HG03135 (cell line): ENCODE results near the gene SCO2.
"Not testable (repeated sequence)": the region's sequence is repeated elsewhere in the genome, so short reads cannot be mapped to it uniquely, and the experiment has no call there.

Experiments used
- ATAC-seq: cut with Tn5 transposase; IDR thresholded peaks from one replicate; pipeline ENCODE4 v1.9.1; 2021; ENCODE audit warnings: mild to moderate bottlenecking, moderate library complexity; ENCODE audit not compliant: unreplicated experiment

Gene SCO2

DNA sequence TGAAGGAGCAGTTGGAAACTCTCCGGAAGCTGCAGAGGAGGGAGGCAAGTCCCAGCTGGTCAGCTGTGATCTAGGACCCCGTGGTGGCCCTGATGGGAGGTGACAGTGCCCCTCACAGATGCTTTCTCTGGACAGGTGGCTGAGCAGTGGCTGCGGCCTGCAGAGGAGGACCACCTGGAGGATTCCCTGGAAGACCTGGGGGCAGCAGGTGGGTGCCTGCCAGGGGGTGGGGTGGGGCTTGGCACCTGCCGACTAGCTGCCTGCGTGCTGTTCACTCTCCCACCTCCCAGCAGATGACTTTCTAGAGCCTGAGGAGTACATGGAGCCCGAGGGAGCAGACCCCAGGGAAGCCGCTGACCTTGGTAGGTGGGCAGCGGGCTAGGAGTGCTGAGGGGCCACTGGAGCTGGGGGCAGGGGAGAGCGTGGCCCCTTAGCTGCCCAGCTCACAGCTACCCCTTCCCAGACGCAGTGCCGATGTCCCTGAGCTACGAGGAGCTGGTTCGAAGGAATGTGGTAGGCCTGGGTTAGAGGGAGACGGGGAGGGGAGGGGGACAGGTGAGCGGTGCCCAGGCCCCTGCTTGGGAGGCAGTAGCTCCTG lies 3.1 kb downstream of the SCO2 start:
- no peak for ATAC-seq

DNA sequence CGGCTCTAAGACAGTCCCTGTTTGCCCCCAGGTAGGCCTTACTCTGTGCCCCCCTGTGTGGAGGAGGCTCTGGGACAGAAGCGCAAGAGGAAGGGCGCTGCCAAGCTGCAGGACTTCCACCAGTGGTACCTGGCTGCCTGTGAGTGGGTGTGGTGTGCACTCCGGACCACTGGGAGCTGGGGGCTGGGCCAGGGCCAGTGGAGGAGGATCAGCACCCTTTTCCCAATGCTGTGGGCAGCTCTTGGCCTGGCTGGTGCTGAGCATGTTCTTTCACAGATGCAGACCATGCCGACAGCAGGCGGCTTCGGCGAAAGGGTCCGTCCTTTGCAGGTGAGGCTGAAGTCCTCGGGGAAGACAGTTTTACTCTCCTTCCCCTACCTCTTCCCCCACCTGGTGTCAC lies 3.7 kb downstream of the SCO2 start:
- ATAC-seq = no peak

DNA sequence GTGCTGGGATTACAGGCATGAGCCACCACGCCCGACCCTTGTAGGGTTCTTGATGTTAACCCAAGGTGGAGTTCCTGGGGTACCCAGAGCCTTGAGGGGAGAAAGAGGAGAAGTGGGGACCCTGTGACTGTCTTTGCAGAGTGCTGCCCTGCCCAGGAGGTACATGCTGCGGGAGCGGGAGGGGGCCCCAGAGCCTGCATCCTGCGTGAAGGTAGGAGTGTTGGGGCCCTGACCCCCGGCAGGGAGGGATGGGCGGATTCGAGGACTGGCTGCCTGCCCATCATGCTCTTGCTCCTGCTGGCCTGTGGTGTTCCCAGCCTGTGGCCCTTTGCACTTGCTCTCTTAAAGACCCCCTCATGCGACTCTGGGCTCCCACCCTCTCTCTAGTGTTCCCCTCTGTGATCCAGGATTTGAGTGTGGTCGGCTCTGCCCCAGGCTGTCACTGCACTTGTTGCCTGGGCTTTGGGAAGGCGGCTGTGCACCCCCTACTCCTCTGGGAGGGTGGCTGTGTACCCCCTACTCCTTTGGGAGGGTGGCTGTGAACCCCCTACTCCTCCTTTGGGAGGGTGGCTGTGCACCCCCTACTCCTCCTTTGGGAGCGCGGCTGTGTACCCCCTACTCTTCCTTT lies 4.5 kb downstream of the SCO2 start:
- ATAC-seq = no peak

DNA sequence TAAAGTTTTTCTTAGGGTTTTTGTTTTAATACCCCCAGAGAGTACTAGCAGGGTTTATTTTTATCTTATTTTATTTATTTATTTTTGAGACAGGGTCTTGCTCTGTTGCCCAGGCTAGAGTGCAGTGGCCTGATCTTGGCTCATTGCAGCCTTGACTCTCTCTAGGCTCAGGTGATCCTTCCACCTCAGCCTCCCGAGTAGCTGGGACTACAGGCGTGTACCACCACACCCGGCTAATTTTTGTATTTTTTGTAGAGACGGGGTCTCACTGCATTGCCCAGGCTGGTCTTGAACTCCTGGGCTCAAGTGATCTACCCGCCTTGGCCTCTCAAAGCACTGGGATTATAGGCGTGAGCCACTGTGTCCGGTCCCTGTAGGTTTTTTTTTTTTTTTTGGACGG lies 5.2 kb downstream of the SCO2 start:
- not testable (repeated sequence) for ATAC-seq

DNA sequence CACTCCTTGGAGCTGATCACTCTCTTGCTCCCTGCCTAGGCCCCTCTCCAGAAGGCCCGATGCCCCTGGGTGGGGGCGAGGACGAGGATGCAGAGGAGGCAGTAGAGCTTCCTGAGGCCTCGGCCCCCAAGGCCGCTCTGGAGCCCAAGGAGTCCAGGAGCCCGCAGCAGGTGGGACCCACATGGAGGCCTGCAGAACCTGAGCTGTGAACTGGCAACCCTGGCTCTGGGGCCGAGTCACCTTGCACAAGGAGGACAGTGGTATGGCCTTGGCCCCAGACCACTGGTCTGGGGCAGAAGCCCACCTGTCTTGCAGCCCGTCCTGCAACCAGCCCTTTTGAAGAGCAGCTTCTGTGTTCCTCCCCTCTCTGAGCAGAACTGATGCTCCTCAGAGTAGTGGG lies 6.2 kb downstream of the SCO2 start:
- ATAC-seq = no peak

DNA sequence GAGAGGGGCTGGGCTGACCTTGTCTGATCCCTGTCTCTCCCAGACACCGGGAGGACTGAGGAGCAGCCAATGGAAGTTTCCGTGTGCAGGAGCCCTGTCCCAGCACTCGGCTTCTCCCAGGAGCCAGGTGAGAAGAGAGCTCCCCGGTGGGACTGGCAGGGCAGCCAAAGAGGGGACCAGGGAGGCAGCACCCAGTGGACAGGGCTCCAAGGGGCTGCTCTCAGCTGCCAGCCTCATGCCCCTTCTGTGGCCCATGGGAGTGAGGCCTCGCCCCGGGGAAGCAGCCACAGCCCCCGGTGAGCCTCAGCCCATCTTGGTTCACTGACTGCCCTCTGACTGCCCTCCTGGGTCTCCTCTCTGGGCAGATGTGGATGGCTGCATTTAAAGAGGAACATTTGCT lies 6.8 kb downstream of the SCO2 start:
- ATAC-seq = no peak

DNA sequence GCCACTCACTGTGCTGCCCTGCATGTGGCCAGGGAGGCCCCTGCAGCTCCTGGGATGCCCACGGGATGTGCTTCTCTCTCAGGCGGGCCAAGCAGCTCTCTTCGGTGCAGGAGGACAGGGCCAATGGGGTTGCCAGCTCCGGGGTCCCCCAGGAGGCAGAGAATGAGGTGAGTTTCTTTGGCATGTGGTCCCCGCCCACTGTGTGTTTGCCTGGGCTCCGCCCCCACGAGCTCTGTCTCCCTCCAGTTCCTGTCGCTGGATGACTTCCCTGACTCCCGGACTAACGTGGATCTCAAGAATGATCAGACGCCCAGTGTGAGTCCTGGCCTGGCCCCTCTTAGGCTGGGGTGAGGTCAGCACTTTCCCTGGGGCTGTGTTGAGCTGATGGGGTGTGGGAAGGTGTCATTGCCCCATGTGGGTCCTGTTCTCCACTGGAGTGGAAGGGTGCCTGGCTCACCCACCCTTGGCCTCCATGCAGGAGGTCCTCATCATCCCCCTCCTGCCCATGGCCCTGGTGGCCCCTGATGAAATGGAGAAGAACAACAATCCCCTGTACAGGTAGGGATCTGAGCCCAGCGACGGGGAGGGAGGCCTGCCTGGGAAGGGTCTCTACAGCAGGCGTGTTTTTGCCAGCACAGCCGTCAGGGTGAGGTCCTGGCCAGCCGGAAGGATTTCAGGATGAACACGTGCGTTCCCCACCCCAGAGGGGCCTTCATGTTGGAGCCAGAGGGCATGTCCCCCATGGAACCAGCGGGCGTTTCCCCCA lies 7.7 kb downstream of the SCO2 start:
- no peak for ATAC-seq

DNA sequence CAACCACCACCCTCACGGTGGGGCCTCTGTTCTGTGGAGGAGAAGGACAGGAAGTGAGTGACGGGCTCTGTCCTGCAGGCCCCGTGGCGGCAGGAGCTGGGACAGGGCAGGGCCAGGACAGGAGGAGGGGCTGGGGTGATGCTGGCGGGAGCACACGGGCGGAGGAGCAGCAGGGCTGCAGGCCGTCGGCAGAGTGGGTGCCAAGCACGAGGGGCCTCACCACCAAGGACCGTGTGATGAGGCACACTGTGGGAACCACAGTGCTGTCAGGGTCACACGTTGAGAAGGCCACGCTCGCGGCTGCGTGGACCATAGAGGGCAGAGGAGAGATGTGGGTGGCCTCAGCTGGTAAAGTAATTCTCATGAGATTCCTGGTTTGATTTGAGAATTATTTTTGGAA lies 8.5 kb downstream of the SCO2 start:
- ATAC-seq = no peak

DNA sequence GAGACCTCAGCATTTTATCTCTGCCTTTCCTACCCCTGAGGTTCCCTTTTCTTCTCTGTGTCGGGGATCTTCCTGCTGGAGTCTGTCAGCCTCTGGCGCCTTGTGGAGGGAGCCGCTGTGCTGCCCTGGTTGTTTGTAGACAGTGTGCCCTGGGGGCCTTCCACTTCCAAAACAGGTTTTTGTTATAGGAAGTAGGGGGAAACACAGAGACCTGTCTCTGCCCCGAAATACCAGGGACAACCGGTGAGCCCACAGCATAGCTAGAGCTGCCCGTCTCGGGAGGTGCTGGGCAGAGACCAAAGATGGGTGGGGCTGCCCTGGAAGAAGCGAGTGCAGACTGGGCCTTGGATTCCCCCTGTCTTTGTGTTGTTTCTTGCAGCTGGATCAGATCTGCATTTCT lies 9.3 kb downstream of the SCO2 start:
- ATAC-seq = no peak

DNA sequence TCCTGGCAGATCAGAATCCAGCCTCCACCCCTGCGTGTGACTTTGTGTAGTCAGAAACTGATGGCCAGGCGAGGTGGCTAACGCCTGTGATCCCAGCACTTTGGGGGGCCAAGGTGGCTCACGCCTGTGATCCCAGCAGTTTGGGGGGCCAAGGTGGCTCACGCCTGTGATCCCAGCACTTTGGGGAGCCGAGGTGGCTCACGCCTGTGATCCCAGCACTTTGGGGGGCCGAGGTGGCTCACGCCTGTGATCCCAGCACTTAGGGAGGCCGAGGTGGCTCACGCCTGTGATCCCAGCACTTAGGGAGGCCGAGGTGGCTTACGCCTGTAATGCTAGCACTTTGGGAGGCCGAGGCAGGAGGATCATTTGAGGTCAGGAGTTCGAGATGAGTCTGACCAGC lies 12.2 kb downstream of the SCO2 start:
- no peak for ATAC-seq

DNA sequence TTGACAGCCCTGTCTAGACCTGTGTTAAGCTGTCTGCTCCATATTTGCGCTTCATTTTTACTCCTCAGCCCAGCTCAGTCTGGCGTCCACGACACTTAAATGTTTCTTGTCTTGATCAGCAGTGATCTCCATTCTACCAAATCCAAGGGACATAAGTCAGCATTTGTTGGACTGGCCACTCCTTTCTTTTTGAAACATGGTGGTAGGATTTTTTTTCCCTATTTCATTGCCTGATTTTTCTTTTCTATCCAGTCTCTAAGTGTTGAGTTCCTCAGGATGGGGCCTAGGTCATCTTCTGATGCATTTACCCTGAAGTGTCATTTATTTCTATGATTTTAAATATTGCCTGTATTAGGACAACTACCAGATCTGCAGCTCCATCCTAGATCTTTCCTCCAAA lies 16.5 kb downstream of the SCO2 start:
- no peak for ATAC-seq

DNA sequence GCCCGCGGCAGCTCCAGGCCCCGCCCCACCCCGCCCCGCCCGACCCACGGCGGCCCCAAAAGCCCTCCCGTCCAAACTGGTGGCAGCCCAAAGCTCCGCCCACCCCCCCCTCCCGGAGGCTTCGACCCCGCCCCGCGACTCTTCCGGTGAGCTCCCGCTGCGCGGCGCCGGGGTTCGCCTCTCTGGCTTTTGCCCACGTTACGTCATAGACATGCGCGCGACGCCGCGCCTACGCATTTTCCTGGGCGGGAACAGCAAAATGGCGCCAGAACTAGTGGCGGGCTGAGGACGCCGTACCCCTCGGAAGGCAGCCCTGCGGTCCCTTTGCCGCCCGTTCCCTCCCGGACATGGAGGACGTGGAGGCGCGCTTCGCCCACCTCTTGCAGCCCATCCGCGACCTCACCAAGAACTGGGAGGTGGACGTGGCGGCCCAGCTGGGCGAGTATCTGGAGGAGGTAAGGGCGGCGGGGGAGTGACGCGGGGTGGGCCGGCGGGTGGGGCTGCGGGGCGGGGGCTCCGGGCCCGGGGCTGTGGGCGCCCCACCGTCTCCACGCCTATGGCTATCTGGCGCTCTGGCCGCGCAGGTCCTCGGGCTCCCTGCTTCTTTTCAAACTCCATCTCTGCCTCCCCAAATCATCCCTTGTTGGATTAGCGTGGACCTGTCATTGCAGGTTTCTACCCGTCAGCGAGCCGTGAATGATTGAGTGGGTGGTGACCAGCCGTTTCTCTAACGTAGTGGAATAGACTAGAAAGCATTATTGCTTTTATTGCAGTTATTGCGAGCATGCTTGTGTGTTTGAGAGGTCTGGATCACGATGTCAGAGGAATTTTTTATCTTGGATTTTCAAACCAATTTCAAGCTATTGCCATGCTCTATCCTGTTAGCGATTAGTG lies 17.2 kb downstream of the SCO2 start, which contains the start of gene NCAPH2:
TSS of gene NCAPH2 (plus strand) at position 234 of the 894 bp plus-strand sequence. CDS start at position 348, 114 bp downstream.
- ATAC-seq = peak; percentile 63

DNA sequence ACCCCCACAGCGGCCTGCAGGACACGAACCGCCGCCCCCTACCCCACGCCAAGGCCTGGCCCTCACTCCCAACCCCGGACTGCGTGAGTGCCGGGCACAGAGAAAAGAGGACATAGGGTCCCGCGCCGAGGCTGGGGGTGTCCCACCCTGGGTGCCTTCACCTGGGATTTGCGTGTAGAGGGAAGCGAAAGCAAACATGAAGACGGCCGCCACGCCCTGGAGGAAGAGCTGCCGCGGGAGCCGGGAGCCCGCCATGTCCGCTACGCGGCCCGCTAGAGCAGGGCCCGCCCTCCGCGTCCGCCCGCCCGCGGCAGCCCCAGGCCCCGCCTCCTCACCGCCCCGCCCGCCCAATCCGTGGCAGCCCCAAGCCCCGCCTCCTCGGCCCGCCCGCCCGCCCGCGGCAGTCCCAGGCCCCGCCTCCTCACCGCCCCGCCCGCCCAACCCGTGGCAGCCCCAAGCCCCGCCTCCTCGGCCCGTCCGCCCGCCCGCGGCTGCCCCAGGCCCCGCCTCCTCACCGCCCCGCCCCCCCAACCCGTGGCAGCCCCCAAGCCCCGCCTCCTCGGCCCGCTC lies 17.9 kb downstream of the SCO2 start, which contains the start of gene LMF2:
TSS of gene LMF2 (minus strand) at position 282 of the 570 bp plus-strand sequence. CDS start at position 255, 27 bp downstream.
- ATAC-seq = peak; percentile 50

DNA sequence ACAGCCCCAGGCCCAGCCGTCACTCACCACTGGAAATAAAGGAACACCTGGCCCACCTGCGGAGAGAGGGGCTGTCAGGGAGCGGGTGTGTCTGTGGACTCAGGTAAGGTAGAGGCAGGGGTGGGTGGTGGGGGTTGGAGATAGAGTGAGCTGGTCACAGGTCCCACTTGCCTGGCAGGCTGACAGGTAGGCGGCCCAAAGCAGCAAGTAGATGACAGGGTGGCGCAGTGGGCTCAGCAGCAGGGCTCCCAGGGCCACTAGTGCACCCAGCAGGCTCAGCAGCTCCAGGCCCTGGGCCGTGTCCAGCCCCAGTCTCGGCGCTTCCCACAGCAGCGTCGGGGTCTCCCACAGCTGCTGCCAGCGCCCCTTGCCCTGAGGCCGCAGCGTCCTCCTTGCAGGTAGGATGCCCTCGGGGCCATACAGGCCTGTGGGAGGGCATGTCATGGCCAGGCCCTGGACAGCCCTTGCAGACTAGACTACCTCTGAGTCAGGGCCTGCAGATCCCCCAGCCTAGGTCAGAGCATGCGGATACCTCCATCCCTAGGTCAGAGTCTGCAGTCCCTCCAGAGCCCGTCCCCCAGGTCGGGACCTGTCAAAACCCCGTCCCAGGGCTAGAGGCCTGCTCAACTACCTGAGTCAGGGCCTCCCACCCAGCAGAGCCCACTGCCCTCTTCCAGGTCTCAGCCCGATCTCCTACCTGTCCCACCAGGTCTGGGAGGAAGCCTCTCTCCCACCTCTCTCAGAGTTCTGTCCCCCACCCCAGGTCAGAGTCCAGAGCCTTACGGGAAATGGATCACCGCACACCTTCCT lies 18.6 kb downstream of the SCO2 start:
- no peak for ATAC-seq

DNA sequence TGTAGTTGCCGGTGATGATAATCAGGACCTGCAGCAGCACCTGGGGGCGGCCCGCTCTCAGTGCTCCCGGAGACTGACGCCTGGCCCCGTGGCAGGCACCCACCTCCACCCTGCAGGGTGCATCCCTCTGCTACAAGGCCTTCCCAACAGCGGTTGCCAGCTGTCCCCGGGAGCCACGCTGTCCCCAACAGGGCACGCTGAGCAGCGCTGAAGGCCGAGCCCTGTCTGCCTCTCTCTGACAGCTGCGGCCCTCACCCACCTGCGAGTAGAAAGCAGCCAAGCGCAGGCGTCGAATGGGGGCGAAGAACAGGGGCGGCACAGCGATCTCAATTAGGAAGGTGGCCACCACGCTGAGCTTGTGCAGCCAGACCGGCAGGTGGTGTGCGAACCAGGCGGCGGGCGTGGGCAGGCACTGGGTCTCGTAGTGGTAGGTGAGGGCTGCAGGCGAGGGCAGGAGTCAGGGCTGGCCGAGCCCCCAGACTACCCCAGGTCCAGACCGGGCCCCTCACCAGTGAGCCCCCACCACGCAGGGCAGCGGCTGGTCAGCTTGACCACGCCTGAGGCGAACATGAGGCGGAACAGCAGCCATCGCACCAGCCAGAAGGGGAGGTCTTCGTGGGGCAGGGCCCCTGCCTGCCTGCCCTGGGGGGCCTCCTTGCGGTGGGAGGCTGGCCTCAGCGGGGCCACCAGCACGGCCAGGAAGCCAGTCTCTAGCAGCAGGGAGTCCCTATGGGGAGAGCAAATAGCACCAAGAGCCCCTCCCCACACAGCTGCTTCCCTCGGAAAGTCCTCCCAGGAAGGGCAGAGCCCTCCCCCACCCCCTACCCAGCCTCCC lies 19.4 kb downstream of the SCO2 start:
- no peak for ATAC-seq

DNA sequence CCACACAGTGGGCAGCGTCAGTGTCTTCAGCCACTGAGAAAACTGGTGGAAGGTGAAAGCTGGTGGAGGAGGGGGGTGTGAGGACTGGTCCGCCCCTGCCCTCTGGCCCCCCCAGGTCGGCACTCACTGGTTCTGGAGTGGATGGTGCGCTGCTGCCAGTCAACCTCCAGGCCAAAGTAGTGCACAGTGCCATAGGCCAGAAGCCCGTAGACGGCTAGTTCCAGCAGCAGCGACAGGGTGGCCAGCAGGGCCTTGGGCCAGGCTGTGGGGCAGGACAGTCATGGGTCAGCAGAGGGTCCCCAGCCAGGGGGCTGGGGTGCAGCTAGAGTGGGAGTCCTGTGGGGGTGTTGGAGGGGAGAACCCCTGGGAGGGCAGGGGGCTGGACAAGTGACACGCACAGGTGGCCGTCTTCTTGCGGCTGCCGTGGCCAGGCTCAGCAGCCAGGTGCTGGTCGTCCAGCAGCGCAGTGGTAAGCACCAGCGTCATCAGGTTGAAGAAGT lies 20.1 kb downstream of the SCO2 start:
- ATAC-seq = no peak

DNA sequence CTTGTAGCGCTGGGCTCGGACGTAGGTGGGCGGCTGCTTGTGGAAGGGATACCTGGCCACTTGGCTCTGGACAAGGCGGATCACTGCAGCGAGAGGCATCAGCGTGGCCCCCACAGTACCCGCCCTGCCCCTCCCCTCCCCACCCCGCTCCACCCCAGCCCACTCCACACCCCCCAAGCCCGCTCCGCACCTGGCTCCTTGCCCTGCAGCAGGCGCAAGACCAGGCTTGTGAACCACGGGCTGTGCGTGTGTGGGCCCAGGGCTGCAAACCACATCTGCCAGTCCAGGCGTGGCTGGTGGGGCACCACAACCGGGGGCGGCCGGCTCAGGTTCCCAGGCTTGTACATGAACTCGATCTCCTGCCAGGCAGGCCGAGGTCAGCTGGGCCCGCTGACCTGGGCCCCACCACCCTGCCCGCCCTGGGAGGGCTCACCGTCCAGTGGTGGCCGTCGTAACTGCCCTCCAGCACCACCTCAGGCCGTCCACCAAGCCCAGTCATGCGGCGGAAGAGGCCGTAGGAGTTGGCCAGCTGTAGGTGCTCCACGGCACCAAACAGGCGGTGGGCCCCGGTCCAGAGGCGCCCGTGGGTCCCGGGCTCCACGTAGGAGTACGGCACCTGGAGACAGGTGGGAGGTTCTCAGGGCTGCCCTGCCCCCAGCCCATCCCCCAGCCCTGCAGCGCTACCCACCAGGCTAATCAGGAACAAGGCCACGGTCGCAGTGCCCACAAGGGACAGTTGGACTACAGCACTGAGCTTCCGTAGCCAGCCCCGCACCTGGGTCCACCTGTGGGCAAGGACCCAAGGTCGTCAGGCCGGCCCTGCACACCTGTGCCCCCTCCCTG lies 20.8 kb downstream of the SCO2 start:
- no peak for ATAC-seq
